GM21576 (cell line): Measurements from ENCODE around the gene DUSP6.

ENCODE experiments used
- ATAC-seq: cut with Tn5 transposase; IDR thresholded peaks from one replicate; pipeline ENCODE4 v1.9.1; 2021; ENCODE audit warnings: mild to moderate bottlenecking, moderate library complexity; ENCODE audit not compliant: unreplicated experiment

The DUSP6 gene

GRCh38 chr12:89376202-89376529 lies 23.9 kb upstream of the DUSP6 start:
- no peak for ATAC-seq

- ATAC-seq = no peak
Measured at GRCh38 chr12:89373763-89374572, 21.7 kb upstream of the DUSP6 start.

DNA sequence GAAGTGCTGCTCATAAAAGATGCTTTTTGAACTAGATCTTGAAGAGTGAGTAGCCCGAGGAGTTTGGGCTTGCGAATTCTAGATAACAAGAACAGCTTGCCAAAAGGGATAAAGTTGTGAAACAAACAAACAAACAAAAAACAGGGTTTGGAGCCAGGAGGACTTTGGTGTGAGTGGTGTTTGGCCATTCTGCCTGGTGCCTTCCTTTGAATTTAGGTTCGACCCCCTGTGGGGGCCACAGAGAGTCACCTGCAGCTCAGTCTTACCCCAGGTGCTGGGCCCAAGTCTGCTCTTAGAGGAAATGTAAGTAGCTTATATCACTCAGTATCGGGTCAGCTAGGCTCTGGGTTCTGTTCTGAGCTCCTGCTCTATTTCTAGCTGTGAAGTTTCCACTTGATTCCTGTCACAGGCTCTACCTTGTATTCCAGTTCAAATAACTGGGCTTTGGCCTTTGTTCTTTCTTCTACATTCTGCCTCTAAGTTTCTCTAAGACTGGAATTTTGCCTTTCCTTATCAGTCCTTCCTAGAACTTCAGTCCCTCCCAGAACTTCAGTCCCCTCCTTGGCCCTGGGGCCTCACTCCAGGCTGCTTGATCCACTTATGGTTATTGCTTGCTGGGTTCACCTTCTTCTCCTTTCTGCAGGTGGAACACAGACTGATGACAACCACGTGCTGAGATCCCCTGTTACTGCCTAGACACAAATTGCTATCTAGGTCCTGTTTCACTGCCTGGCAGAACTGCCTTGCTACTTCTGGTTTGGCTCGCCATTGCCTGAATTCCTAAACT lies 20.5 kb upstream of the DUSP6 start:
- ATAC-seq = no peak

- ATAC-seq = no peak
Measured at GRCh38 chr12:89370850-89371249, 18.5 kb upstream of the DUSP6 start.

DNA sequence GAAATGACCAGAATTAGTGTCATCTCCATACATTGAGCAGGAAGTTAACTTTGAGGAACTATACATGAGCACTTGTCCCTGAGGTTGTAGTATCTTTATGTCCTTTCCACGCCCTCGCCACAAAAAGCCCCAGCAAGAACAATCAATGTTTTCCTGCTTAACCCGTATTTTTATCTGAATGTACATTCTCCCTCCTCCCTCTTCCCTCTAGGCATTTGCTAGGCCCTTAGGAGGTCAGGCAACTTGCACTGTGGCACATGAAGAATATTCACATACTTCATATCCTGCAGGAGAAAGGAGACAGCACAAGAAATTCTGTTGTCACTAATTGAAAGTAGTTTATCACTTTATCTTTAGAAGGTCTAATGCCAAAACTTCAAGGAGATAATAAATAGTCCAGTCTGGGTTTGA lies 18.1 kb upstream of the DUSP6 start:
- no peak for ATAC-seq

DNA sequence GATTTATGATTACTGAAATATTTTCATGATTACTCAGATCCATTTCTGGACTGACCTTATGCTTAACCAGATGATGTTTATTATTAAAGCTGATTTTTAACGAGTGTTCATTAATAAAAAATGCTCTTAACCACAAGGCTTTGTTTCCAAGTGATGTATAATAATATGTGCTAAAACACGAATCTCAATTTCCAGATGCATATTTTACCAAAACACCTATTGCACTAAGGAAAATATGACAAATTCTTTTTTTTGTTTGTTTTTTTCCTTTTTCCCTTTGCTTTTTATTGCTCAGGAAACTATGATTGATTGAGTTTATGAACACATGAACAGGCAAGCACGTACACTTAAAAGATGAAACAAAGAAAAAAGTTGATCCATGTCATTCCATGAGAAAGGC lies 16.9 kb upstream of the DUSP6 start:
- ATAC-seq = no peak

GRCh38 chr12:89368391-89368790 lies 16.1 kb upstream of the DUSP6 start:
- ATAC-seq = no peak

DNA sequence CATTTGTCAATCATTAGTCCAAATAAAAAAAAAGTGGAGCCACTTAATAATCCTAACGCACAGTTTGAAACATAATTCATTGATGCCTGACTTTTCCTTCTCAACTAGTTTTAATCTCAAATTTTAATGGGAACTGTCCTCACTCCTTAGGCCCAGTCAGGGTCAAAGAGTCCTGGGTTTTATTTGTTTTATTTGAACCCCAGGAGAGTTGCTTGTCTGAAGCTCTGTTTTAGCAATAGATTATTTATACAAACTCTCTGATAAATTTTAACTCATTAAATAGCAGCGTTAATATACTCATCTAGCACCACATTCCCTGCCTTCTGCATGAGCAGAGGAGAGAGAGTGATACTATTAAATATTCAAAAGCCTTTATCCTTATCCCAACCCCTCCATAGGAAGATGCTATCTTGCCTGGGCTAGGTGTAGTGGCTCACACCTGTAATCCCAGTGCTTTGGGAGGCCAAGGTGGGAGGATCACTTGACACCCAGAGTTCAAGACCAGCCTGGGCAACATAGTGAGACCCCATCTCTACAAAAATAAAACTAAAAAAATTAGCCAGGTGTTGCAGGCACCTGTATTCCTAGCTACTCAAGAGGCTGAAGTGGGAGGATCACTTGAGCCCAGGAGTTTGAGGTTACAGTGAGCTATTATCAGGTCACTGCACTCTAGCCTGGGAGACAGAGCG lies 14.5 kb upstream of the DUSP6 start:
- no peak for ATAC-seq

GRCh38 chr12:89364631-89365030 lies 12.3 kb upstream of the DUSP6 start:
- ATAC-seq = no peak

DNA sequence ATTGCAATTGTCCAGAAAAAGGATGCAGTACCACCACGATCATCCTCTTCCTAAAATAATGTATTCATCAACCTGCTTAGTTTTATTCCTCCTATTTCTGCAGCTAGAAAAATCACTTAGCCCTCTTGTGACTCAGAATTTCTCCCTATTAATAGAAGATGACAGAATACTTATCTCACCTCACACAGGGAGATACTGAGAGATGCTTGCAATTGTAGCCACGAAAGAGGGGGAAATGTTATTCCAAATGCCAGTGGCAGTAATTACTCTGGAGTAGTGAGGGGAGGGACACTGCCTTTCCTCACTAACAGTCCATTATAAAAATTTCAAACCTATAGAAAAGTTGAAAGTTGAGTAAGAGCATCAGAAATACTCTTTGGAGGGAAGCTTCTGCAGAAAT lies 11.8 kb upstream of the DUSP6 start:
- ATAC-seq = no peak

GRCh38 chr12:89363582-89363981 lies 11.3 kb upstream of the DUSP6 start:
- no peak for ATAC-seq

DNA sequence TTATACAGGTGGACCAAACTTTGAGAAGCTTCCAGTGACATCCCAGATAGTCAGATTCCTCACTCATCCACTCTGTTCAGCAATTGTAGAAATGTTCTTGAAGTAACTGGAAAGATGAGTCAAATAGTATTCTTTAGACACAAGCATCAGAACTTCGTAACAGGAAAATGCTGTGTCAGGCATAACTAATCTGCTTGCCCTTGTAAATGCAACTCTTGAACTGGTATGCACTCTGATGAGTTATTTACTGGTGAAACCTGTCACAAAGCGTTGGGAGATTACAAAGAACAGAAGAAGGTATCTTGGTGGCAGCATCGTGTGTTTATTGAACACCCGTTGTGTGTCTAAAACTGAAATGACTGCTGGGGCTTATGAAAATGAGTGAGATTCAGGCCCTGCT lies 10.8 kb upstream of the DUSP6 start:
- no peak for ATAC-seq

GRCh38 chr12:89359615-89360014 lies 7.3 kb upstream of the DUSP6 start:
- ATAC-seq = no peak

DNA sequence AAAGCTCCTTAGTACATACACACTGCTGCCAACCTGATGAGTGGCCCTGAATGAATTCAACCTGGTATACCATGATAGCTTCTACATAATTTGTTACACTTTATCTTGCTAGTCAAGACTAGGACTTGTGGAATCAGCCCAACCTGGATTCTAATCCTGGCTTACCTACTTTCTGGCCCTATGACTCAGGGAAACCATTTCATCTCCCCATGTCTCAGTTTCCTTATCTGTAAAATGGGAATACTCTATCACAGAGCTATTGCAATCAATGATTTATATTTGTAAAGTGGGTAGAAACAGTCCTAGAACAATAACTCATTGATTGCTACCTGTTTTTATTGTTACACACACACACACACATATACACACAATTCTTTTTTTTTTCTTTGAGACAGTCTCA lies 6.5 kb upstream of the DUSP6 start:
- no peak for ATAC-seq

- ATAC-seq = no peak
Measured at GRCh38 chr12:89357297-89357730, 5.0 kb upstream of the DUSP6 start.

GRCh38 chr12:89356069-89356665 lies 3.9 kb upstream of the DUSP6 start:
- no peak for ATAC-seq

DNA sequence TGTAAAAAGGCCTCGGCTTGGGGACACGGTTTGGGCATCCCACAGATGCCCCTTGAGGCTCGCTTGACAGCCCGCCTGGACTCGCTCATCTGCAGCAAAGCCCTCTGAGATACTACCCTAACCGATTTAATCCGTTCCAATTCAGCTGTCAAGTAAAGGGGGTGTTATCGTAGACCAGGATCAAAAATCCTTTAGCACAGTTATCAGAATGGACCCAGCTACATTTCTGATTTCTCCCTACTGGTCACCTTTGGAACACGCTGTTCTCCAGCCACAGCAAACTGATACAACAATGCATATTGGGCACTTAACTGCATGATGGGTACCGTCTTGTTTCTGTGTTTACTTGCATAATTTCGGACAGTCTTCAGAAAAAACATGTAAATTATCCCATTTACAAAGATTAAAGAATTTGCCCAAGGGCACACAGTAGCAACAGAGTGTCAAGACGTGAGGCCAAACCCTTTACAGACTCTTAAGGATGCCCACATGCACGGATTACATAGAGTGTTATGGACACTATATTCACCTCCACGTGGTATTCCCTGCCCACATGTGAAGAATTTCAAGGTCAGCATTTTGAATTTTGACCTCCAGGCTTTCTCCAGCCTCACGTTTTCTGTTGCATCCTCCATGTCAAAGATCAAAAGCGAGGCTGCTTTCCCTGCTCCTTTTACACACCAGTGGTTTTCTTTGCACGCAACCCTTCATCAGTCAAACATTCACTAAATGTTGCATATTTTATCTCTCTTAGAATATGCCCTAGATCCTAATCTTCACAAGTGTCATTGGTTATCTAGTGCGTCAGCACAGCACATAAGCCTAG lies 3.2 kb upstream of the DUSP6 start:
- ATAC-seq = no peak

DNA sequence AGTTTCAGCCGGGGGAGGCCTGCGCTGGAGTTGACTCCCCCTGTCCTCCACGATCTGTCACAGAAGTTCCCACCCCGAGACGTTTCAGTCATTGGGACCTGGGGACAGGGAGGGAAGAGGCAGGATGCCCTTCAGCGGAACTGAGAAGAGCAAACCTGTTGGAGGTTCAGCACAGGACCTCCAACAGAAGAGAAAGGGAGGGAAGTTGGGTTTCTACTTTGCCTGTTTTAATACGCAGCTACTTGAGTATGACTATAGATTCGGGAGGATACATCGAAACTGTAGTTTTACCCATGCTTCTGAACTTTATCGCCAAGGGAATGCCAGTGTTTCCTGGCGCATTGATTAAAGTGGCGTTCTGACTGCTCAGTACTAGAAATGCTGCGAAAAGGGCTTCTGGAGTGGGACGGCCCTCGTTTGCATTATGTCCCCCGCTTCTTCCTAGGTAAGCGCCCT lies 2.3 kb upstream of the DUSP6 start:
- no peak for ATAC-seq

DNA sequence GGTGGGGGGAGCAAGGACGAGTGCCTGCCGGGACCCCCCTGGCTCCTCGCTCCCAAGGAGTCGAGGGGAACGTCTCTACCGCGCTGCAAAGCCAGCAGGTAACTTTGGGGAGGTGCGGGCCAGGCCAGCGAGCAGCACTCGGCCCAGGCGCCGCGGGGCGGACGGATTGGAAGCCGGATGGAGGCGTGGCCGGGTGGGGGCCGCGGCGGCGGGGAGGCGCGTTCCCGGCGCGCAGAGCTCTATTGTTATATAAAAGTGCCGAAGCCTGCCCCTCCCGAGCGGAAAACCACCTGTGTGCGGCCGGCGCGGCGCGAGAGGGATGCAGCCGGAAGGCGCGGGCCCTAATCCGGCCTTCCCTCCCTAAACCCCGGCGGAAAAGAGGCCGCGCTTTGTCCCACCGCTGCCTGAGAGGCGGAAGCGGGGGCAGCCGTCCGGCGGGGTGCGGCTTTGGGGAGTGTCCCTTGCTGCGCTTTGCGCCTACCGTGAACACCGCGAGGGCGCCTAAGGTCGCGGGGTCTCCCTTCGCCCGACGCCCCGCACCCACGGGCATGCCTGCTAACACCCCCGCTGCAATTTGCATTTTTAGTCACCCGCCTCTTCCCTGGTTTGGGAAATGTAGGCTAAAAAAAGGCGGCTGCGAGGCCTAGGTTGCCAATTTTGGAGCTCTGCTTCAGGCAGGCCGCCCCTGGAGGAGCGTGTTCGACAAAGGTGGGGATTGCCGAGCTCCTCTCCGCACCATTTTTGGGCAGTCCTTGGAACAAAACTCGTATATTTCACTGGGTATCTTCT lies 1.7 kb upstream of the DUSP6 start:
- ATAC-seq = peak; percentile 32
